Measurements from ENCODE around the gene GJC3. TPM values are rescaled to one million over a fixed set of nuclear protein-coding genes. Genes with fewer than 3 reads are reported as not detected.

The GJC3 gene
- total RNA-seq, 1 experiment from 2014 or later, result not detected

- in situ Hi-C loops (cut with HindIII; ENCODE audit: low pct_unique_long_range_greater_than_20kb, low sequenced_read_pairs), result no loop called here
- no peaks in the 10 kb centered on the region for H3K4me1 ChIP-seq (ENCODE audit: control insufficient read depth, insufficient read depth, low read length)
- H3K4me3 ChIP-seq (ENCODE audit: low read depth in 2 of 2, low read length in 2 of 2), result no peak overlapping the region
- POLR2A ChIA-PET, result no interaction called here
- H3K27ac ChIP-seq (ENCODE audit: low read length), result no peak overlapping the region
- intact Hi-C loops (cut with micrococcal nuclease; ENCODE audit: unreplicated experiment), result no loop called here
- H3K9me3 ChIP-seq (ENCODE audit: control insufficient read depth, insufficient read depth, low read depth, low read length), result no peaks in the 10 kb centered on the region
- no peaks in the 10 kb centered on the region for H3K27me3 ChIP-seq (ENCODE audit: control insufficient read depth, insufficient read depth, low read length)
- ATAC-seq, result no peak
- BruUV-seq (replicated peaks), result no TSS peak
- DNase-seq (ENCODE audit: low read depth, low spot score), result no peak
- peaks cover 13% of the 10 kb centered on the region for H3K36me3 ChIP-seq (ENCODE audit: control insufficient read depth, insufficient read depth, low read length)
- TF ChIP-seq, protein P1, sequence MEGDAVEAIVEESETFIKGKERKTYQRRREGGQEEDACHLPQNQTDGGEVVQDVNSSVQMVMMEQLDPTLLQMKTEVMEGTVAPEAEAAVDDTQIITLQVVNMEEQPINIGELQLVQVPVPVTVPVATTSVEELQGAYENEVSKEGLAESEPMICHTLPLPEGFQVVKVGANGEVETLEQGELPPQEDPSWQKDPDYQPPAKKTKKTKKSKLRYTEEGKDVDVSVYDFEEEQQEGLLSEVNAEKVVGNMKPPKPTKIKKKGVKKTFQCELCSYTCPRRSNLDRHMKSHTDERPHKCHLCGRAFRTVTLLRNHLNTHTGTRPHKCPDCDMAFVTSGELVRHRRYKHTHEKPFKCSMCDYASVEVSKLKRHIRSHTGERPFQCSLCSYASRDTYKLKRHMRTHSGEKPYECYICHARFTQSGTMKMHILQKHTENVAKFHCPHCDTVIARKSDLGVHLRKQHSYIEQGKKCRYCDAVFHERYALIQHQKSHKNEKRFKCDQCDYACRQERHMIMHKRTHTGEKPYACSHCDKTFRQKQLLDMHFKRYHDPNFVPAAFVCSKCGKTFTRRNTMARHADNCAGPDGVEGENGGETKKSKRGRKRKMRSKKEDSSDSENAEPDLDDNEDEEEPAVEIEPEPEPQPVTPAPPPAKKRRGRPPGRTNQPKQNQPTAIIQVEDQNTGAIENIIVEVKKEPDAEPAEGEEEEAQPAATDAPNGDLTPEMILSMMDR (IDR thresholded peaks at IDR 0.05), result no peak
- no peak for TF ChIP-seq TCF7L2 (IDR thresholded peaks at IDR 0.05; ENCODE audit: low read depth, low read length)
- TF ChIP-seq SIN3A (IDR thresholded peaks at IDR 0.05; ENCODE audit: borderline replicate concordance, insufficient read depth, low read depth, low read length), result no peak
- CTCF ChIA-PET, result no interaction called here
These were observed 29.4 kb downstream of the GJC3 start for GRCh38 chr7:99899830-99900519.

- POLR2A ChIA-PET, result no interaction called here
- intact Hi-C loops (cut with micrococcal nuclease; ENCODE audit: unreplicated experiment) (no loop called here), in situ Hi-C loops (cut with HindIII; ENCODE audit: low pct_unique_long_range_greater_than_20kb, low sequenced_read_pairs) (no loop called here)
- no peak for DNase-seq (ENCODE audit: low read depth, low spot score)
- Histone ChIP-seq H3K27me3 (ENCODE audit: control insufficient read depth, insufficient read depth, low read length) (no peaks in the 10 kb centered on the region), H3K36me3 (ENCODE audit: control insufficient read depth, insufficient read depth, low read length) (peaks cover 9% of the 10 kb centered on the region), H3K4me1 (ENCODE audit: control insufficient read depth, insufficient read depth, low read length) (no peaks in the 10 kb centered on the region), H3K4me3 (ENCODE audit: low read depth in 2 of 2, low read length in 2 of 2) (no peak overlapping the region), H3K27ac (ENCODE audit: low read length) (no peak overlapping the region), H3K9me3 (ENCODE audit: control insufficient read depth, insufficient read depth, low read depth, low read length) (no peaks in the 10 kb centered on the region)
- TF ChIP-seq SIN3A (IDR thresholded peaks at IDR 0.05; ENCODE audit: borderline replicate concordance, insufficient read depth, low read depth, low read length) (no peak), REST (IDR thresholded peaks at IDR 0.05; ENCODE audit: insufficient read depth in 1 of 2, low read depth in 2 of 2, low read length in 1 of 2) (no peak), POLR2AphosphoS5 (IDR thresholded peaks at IDR 0.05; ENCODE audit: low read depth, low read length) (no peak), TCF7L2 (IDR thresholded peaks at IDR 0.05; ENCODE audit: low read depth, low read length) (no peak)
- TF ChIP-seq, protein P1 (IDR thresholded peaks at IDR 0.05), result no peak
- no TSS peak for BruUV-seq (replicated peaks)
- CTCF ChIA-PET, result no interaction called here
- ATAC-seq, result no peak
These were observed 30.6 kb downstream of the GJC3 start for GRCh38 chr7:99898836-99899235.
